Astrocyte (in vitro differentiated cells and primary cell): Measurements from ENCODE around the gene TMCC1. TPM values are rescaled to one million over a fixed set of nuclear protein-coding genes. Genes with fewer than 3 reads are reported as not detected.

Experiments used
- DNase-seq: peaks from one replicate; pipeline ENCODE4 v3.0.0-alpha.2; 2010; ENCODE audit warnings: low read depth
- FAIRE-seq: peaks from 2 replicates; lab custom pipeline; 2011; peaks lifted over from hg19 to GRCh38; lab: Jason Lieb, UNC
- H2AFZ ChIP-seq: 2 replicates; pipeline ENCODE4 v1.6.0; 2012; ENCODE audit warnings: low read depth, low read length, inconsistent platforms
- H3K27ac ChIP-seq: 2 replicates; pipeline ENCODE4 v1.5.1; 2011; ENCODE audit warnings: low read depth, low read length, inconsistent platforms
- H3K27me3 ChIP-seq: 2 replicates; pipeline ENCODE4 v1.6.0; 2011; ENCODE audit warnings: low read length, inconsistent platforms; ENCODE audit not compliant: insufficient read depth
- H3K36me3 ChIP-seq: 2 replicates; pipeline ENCODE4 v1.5.1; 2011; ENCODE audit warnings: low read length, inconsistent platforms; ENCODE audit not compliant: insufficient read depth
- H3K4me1 ChIP-seq: 2 replicates; pipeline ENCODE4 v1.5.1; 2011; ENCODE audit warnings: low read length, inconsistent platforms; ENCODE audit not compliant: insufficient read depth
- H3K4me2 ChIP-seq: 2 replicates; pipeline ENCODE4 v1.6.0; 2012; ENCODE audit warnings: low read length, inconsistent platforms
- H3K4me3 ChIP-seq: 2 replicates; pipeline ENCODE4 v1.5.1; 2011; ENCODE audit warnings: low read depth, mild to moderate bottlenecking, low read length, inconsistent platforms; ENCODE audit not compliant: insufficient read depth
- H3K79me2 ChIP-seq: 2 replicates; pipeline ENCODE4 v1.6.0; 2012; ENCODE audit warnings: mild to moderate bottlenecking, low read length, inconsistent platforms; ENCODE audit not compliant: insufficient read depth
- H3K9ac ChIP-seq: 2 replicates; pipeline ENCODE4 v1.6.0; 2012; ENCODE audit warnings: mild to moderate bottlenecking, low read length, inconsistent platforms
- H3K9me3 ChIP-seq: 2 replicates; pipeline ENCODE4 v1.5.1; 2012; ENCODE audit warnings: low read depth, mild to moderate bottlenecking, low read length, inconsistent platforms; ENCODE audit not compliant: insufficient read depth
- H4K20me1 ChIP-seq: 2 replicates; pipeline ENCODE4 v1.6.0; 2012; ENCODE audit warnings: low read length, inconsistent platforms; ENCODE audit not compliant: insufficient read depth
- H3K27ac Mint-ChIP-seq: one replicate; pipeline ENCODE4 v1.8.0; 2021; ENCODE audit warnings: mild to moderate bottlenecking, mixed read lengths; ENCODE audit not compliant: unreplicated experiment
- H3K27me3 Mint-ChIP-seq: one replicate; pipeline ENCODE4 v1.8.0; 2021; ENCODE audit warnings: low read depth, mixed read lengths; ENCODE audit not compliant: unreplicated experiment
- H3K36me3 Mint-ChIP-seq: one replicate; pipeline ENCODE4 v1.8.0; 2021; ENCODE audit warnings: low read depth, mixed read lengths; ENCODE audit not compliant: unreplicated experiment
- H3K4me1 Mint-ChIP-seq: one replicate; pipeline ENCODE4 v1.8.0; 2021; ENCODE audit warnings: low read depth, mixed read lengths; ENCODE audit not compliant: unreplicated experiment
- H3K4me3 Mint-ChIP-seq: one replicate; pipeline ENCODE4 v1.8.0; 2021; ENCODE audit warnings: mild to moderate bottlenecking, moderate library complexity, mixed read lengths; ENCODE audit not compliant: unreplicated experiment
- H3K9me3 Mint-ChIP-seq: one replicate; pipeline ENCODE4 v1.8.0; 2021; ENCODE audit warnings: mild to moderate bottlenecking, mixed read lengths; ENCODE audit not compliant: unreplicated experiment
- EZH2 ChIP-seq: IDR thresholded peaks from 2 replicates; pipeline ENCODE4 v1.6.1; 2012; ENCODE audit warnings: mild to moderate bottlenecking, low read length, inconsistent platforms; ENCODE audit not compliant: insufficient read depth
- total RNA-seq: library from RNA; stranded (reverse); gene quantifications from 2 replicates; pipeline ENCODE4 v1.2.1, GENCODE V29; 2021
- TF ChIP-seq, protein P1 (sequence below): IDR thresholded peaks from 2 replicates; pipeline ENCODE4 v1.5.1; 2011; ENCODE audit warnings: low read depth, mild to moderate bottlenecking, inconsistent platforms, low read length, moderate library complexity; ENCODE audit not compliant: insufficient read depth

Gene TMCC1
- total RNA-seq, 1 donor from 2014 or later: 37.9 TPM

DNA sequence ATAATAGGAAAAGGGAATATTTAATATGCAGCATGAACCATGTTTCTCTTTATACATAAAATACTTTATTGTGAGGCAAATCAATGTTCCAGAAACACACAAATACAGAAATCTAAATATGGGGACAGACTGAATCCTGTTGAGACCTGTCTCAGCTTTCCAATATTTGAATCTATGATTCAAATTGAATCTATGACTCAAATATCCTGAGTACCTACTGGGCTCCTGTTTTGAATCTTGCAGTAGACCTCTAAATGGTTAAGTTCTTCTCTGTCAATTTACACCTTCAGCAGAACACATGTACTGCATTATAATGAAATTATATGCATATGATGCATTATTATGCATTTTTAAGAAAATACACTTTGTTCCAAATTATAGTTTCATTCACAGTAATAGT is 143.8 kb downstream of the TMCC1 start:
- Mint-ChIP-seq H3K9me3 (peaks cover 2% of the 10 kb centered on the region), H3K4me3 (no peak overlapping the region), H3K27ac (no peak overlapping the region), H3K4me1 (peaks cover 9% of the 10 kb centered on the region), H3K27me3 (no peaks in the 10 kb centered on the region), H3K36me3 (peaks cover 7% of the 10 kb centered on the region)
- TF ChIP-seq, protein P1, sequence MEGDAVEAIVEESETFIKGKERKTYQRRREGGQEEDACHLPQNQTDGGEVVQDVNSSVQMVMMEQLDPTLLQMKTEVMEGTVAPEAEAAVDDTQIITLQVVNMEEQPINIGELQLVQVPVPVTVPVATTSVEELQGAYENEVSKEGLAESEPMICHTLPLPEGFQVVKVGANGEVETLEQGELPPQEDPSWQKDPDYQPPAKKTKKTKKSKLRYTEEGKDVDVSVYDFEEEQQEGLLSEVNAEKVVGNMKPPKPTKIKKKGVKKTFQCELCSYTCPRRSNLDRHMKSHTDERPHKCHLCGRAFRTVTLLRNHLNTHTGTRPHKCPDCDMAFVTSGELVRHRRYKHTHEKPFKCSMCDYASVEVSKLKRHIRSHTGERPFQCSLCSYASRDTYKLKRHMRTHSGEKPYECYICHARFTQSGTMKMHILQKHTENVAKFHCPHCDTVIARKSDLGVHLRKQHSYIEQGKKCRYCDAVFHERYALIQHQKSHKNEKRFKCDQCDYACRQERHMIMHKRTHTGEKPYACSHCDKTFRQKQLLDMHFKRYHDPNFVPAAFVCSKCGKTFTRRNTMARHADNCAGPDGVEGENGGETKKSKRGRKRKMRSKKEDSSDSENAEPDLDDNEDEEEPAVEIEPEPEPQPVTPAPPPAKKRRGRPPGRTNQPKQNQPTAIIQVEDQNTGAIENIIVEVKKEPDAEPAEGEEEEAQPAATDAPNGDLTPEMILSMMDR: no peak
- no peak for TF ChIP-seq EZH2
- no peak overlapping the region for H3K27ac ChIP-seq
- no peaks in the 10 kb centered on the region for H3K27me3 ChIP-seq
- H4K20me1 ChIP-seq: peaks cover 19% of the 10 kb centered on the region
- H3K4me1 ChIP-seq: no peaks in the 10 kb centered on the region
- no peaks in the 10 kb centered on the region for H3K36me3 ChIP-seq
- no peaks in the 10 kb centered on the region for H3K9me3 ChIP-seq
- no peak overlapping the region for H3K9ac ChIP-seq
- H3K79me2 ChIP-seq: peaks cover 21% of the 10 kb centered on the region
- H3K4me3 ChIP-seq: no peak overlapping the region
- no peak overlapping the region for H3K4me2 ChIP-seq
- DNase-seq (no peak), FAIRE-seq (no peak)
- no peak overlapping the region for H2AFZ ChIP-seq

DNA sequence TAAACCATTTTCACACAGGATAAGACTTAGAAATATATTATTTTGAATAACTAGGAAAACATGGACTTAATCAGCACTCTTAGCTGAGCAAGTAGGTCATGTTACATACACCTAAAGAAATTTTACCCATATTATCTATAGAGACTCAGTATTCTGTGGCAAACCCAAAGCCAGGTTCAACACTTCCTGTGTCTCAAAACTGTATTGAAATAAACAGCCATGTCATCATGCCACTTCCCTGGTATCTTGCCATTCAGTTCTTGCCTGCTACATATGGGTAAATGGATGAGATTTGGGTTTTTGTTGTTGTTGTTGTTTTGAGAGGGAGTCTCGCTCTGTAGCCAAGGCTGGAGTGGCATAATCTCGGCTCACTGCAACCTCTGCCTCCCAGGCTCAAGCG is 145.5 kb downstream of the TMCC1 start:
- H3K9me3 Mint-ChIP-seq: peaks cover 2% of the 10 kb centered on the region
- peaks cover 19% of the 10 kb centered on the region for H4K20me1 ChIP-seq
- no peak for FAIRE-seq
- H3K27me3 Mint-ChIP-seq: no peaks in the 10 kb centered on the region
- no peak overlapping the region for H3K4me2 ChIP-seq
- no peak overlapping the region for H2AFZ ChIP-seq
- H3K4me1 ChIP-seq: no peaks in the 10 kb centered on the region
- H3K27ac ChIP-seq: no peak overlapping the region
- no peak overlapping the region for H3K4me3 Mint-ChIP-seq
- no peak overlapping the region for H3K4me3 ChIP-seq
- no peaks in the 10 kb centered on the region for H3K27me3 ChIP-seq
- no peak for DNase-seq
- no peaks in the 10 kb centered on the region for H3K9me3 ChIP-seq
- H3K36me3 ChIP-seq: no peaks in the 10 kb centered on the region
- H3K9ac ChIP-seq: no peak overlapping the region
- peaks cover 5% of the 10 kb centered on the region for H3K36me3 Mint-ChIP-seq
- peaks cover 9% of the 10 kb centered on the region for H3K4me1 Mint-ChIP-seq
- H3K79me2 ChIP-seq: peaks cover 23% of the 10 kb centered on the region
- no peak for TF ChIP-seq EZH2
- TF ChIP-seq, protein P1: no peak
- H3K27ac Mint-ChIP-seq: no peak overlapping the region

DNA sequence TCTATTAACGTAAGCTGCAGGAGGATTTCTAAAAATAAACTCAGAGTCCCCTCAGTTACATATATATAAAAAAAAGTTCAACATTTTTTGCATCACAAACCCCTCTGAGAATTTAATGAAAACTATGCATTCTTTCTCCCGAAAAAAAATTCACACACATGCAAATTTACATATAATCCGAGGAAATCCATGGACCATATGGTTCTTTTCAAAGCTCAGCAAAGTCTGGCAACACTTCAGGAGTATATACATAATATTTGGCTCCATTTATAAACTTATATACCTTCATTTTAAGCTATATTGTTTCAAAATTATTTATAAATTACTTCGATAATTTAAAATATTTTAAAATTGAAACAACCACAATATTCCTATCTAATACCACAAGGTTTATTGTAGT is 146.4 kb downstream of the TMCC1 start:
- Histone ChIP-seq H3K36me3 (no peaks in the 10 kb centered on the region), H3K9ac (no peak overlapping the region), H3K27ac (no peak overlapping the region), H2AFZ (no peak overlapping the region), H3K9me3 (no peaks in the 10 kb centered on the region), H4K20me1 (peaks cover 19% of the 10 kb centered on the region), H3K4me1 (no peaks in the 10 kb centered on the region), H3K79me2 (peaks cover 15% of the 10 kb centered on the region), H3K4me2 (no peak overlapping the region), H3K4me3 (no peak overlapping the region), H3K27me3 (no peaks in the 10 kb centered on the region)
- Mint-ChIP-seq H3K9me3 (no peaks in the 10 kb centered on the region), H3K36me3 (peaks cover 2% of the 10 kb centered on the region), H3K27me3 (no peaks in the 10 kb centered on the region), H3K4me3 (no peak overlapping the region), H3K4me1 (peaks cover 9% of the 10 kb centered on the region), H3K27ac (no peak overlapping the region)
- FAIRE-seq: no peak
- TF ChIP-seq, protein P1: no peak
- no peak for TF ChIP-seq EZH2
- no peak for DNase-seq
